BJ (cell line): ENCODE data around the gene EFHC1. TPM values are rescaled to one million over a fixed set of nuclear protein-coding genes. Genes with fewer than 3 reads are reported as not detected.

Experiments used
- CTCF ChIA-PET: fragments of 350-600 bp; formaldehyde crosslinking; extraction: SDS; loops from one replicate; lab custom pipeline; 2021; ENCODE audit warnings: antibody characterized with exemption, inconsistent platforms; lab: Yijun Ruan, JAX
- POLR2A ChIA-PET: fragments of 300-600 bp; sonication (Branson Sonifier 250); formaldehyde crosslinking; extraction: SDS; loops from one replicate; lab custom pipeline; 2021; ENCODE audit warnings: antibody characterized with exemption; lab: Charles Lee
- DNase-seq: peaks from one replicate; pipeline ENCODE4 v3.0.0-alpha.2; 2011; ENCODE audit warnings: low read depth
- H3K27me3 ChIP-seq: 2 replicates; pipeline ENCODE4 v1.6.0; 2011; ENCODE audit warnings: low read length; ENCODE audit not compliant: control insufficient read depth, insufficient read depth
- H3K36me3 ChIP-seq: 2 replicates; pipeline ENCODE4 v1.5.1; 2011; ENCODE audit warnings: low read length; ENCODE audit not compliant: control insufficient read depth, insufficient read depth
- H3K4me3 ChIP-seq: 2 replicates; pipeline ENCODE4 v1.5.1; 2011; ENCODE audit warnings: low read depth, mild to moderate bottlenecking, control low read depth, low read length
- polyA plus RNA-seq: library from polyadenylated mRNA; depleted of rRNA; stranded (reverse); fragments of >200 nt; gene quantifications from 2 replicates; pipeline ENCODE4 v1.2.3, GENCODE V29; 2011
- TF ChIP-seq, protein P1 (sequence below): IDR thresholded peaks from 2 replicates; pipeline ENCODE4 v1.5.1; 2011; ENCODE audit warnings: low read depth, mild to moderate bottlenecking, control low read depth, inconsistent platforms, low read length, moderate library complexity; ENCODE audit not compliant: insufficient read depth

EFHC1 gene
- polyA plus RNA-seq, 1 experiment, result 16.6 TPM

GRCh38 chr6:52558266-52559000, 138.3 kb downstream of the EFHC1 start:
- TF ChIP-seq, protein P1, sequence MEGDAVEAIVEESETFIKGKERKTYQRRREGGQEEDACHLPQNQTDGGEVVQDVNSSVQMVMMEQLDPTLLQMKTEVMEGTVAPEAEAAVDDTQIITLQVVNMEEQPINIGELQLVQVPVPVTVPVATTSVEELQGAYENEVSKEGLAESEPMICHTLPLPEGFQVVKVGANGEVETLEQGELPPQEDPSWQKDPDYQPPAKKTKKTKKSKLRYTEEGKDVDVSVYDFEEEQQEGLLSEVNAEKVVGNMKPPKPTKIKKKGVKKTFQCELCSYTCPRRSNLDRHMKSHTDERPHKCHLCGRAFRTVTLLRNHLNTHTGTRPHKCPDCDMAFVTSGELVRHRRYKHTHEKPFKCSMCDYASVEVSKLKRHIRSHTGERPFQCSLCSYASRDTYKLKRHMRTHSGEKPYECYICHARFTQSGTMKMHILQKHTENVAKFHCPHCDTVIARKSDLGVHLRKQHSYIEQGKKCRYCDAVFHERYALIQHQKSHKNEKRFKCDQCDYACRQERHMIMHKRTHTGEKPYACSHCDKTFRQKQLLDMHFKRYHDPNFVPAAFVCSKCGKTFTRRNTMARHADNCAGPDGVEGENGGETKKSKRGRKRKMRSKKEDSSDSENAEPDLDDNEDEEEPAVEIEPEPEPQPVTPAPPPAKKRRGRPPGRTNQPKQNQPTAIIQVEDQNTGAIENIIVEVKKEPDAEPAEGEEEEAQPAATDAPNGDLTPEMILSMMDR, result no peak
- no peak for DNase-seq
- POLR2A ChIA-PET, result no interaction called here
- H3K36me3 ChIP-seq, result no peaks in the 10 kb centered on the region
- no peaks in the 10 kb centered on the region for H3K27me3 ChIP-seq
- CTCF ChIA-PET, result interaction anchor here (1.5 to 1.6 kb wide), 2 partner anchors 18 to 39 kb away, joined by 3 read pairs; no protein-coding TSS in a partner anchor
- H3K4me3 ChIP-seq, result no peak overlapping the region

DNA sequence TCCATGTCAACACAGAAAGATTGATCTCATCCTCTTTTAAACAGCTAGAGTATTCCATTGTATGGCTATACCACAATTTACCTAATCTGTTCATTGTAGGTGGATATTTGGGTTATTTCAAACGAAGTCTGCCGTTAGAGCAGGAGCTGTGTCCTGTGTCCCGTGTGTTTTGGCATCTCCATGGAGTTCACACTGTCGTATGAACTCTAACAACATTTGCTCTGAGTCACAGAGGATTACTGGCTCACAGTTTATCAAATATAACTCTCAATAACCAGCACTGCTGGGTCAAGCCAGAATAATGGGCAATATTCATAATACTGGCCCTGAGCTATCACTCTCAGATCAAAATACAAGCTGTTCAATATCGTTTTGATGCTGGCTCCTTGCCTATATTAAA, 140.3 kb downstream of the EFHC1 start:
- ChIA-PET POLR2A (no interaction called here), CTCF (no interaction called here)
- no peaks in the 10 kb centered on the region for H3K27me3 ChIP-seq
- no peak overlapping the region for H3K4me3 ChIP-seq
- TF ChIP-seq, protein P1, result no peak
- no peak for DNase-seq
- no peaks in the 10 kb centered on the region for H3K36me3 ChIP-seq

DNA sequence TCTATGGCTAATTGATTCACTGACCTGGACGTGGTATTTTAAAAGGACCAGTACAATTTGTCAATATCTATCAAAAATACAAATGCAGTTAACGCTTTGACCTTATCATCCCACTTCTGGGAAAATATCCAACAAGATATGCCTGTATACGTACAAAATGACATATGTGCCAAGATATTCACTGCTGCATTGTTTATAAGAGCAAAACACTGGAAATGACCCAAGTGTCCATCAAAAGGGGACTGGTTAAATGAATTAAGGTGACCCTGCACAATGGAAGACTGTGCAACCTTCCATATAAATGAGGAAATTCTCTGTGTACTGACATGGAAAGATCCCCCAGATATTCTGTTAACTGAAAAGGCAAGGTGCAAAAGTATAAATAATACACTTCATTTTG, 142.8 kb downstream of the EFHC1 start:
- DNase-seq, result no peak
- CTCF ChIA-PET, result interaction anchor here (0.7 kb wide), 1 partner anchor 9 kb away, joined by 3 read pairs; no protein-coding TSS in a partner anchor

DNA sequence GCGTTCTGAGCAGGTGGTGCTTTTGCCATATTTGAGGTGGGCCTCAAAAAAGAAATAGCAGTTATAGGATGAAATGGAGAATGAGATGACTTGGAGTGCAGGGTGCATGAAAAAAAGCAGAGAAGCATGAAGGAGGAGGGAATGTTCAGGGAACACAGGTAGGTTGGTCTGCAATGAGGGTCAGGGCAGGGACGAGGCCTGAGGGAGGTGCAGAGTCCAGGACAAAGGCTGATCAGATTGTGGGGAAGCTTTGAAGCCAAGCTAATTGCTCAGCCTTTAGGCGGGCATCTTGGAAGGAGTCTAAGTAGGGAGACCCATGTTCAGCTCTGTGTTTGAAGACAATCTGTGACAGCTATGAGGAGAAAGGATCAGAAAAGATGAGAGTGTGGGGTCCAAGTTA, 144.7 kb downstream of the EFHC1 start:
- ChIA-PET POLR2A (interaction anchor here (0.6 kb wide), 1 partner anchor 50 kb away, joined by 3 read pairs; no protein-coding TSS in a partner anchor), CTCF (no interaction called here)
- Histone ChIP-seq H3K4me3 (no peak overlapping the region), H3K27me3 (no peaks in the 10 kb centered on the region), H3K36me3 (no peaks in the 10 kb centered on the region)
- DNase-seq, result no peak
- TF ChIP-seq, protein P1, result no peak

More for the DNA sequence above, 142.8 kb downstream of the EFHC1 start:
- TF ChIP-seq, protein P1, result no peak
- POLR2A ChIA-PET, result no interaction called here
- H3K36me3 ChIP-seq, result no peaks in the 10 kb centered on the region
- no peaks in the 10 kb centered on the region for H3K27me3 ChIP-seq
- no peak overlapping the region for H3K4me3 ChIP-seq

DNA sequence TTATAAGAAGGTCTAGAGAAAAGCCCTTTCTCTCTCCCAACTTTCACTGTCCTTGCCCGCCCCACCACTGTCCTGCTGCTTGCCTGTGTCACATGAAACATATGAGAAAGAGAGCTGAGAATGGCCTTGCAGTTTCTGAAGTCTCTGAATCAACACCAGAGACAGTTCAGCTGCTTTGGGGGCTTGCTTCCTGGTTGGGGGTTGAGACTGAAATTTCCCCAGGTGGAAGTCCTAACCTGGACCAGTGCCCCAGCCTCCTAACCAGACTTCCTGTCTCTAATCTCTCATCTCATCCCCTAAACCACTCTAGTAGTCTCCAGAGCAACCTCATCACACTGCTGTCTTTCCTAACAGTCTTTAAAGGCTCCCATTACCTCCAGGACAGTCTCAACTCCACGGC, 146.1 kb downstream of the EFHC1 start:
- Histone ChIP-seq H3K27me3 (no peaks in the 10 kb centered on the region), H3K4me3 (no peak overlapping the region), H3K36me3 (no peaks in the 10 kb centered on the region)
- DNase-seq, result no peak
- TF ChIP-seq, protein P1, result no peak
- ChIA-PET CTCF (interaction anchor here (1.2 to 1.7 kb wide), 3 partner anchors 29 to 86 kb away, joined by 4 to 5 read pairs (median 4); no protein-coding TSS in a partner anchor), POLR2A (no interaction called here)
